ACHN (cell line): ENCODE results near the gene HCAR2.
"Not testable (repeated sequence)": the region's sequence is repeated elsewhere in the genome, so short reads cannot be mapped to it uniquely, and the experiment has no call there.

Experiments
- DNase-seq: peaks from one replicate; pipeline ENCODE4 v3.0.0-alpha.2; 2015
- in situ Hi-C: cut with HindIII; loops from 2 replicates; pipeline ENCODE4 v1.10.0; 2017; ENCODE audit warnings: low sequenced_read_pairs, low pct_ligation_motif_present, low pct_unique_long_range_greater_than_20kb

Gene HCAR2

DNA sequence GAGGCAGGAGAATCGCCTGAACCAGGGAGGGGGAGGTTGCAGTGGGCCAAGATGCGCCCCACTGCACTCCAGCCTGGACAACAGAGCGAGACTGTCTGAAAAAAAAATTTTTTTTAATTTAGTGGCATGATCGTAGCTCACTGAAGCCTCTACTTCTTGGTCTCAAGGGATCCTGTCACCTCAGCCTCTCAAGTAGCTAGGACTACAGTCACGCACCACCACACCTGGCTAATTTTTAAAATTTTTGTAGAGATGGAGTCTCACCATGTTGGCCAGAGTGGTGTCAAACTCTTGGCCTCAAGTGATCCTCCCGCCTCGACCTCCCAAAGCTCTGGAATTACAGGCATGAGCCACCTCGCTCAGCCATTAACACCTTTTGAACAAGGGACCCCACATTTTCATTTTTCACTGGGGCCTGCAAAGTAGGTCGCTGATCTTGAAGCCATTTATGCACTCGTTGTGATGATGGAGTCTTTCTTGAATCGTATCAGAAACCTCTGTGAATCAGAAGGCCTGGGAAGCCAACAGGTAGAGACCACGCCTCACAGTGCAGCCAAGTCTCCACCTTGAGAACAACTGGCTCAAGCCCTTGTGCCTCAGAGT is 21.6 kb upstream of the HCAR2 start:
- DNase-seq: no peak
- in situ Hi-C loops: no loop called here

DNA sequence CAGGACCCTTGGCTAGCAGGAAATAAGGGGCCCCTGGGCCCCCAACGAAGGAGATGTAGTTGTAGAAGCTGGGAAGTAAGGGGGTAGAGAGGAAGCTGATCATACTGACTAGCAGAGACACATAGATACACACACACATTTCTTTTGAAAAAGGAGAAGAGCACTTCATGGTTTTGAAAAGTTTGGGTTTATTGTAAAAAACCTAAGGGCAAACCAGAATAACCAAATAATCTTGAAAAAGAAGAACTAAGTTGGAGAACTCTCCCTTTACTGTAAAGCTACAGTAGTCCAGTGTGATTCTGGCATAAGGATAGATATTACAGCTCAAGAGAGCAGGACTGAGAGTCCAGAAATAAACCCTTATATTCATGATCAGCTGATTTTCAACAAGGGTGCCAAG is 19.2 kb upstream of the HCAR2 start:
- no peak for DNase-seq
- in situ Hi-C loops: no loop called here

DNA sequence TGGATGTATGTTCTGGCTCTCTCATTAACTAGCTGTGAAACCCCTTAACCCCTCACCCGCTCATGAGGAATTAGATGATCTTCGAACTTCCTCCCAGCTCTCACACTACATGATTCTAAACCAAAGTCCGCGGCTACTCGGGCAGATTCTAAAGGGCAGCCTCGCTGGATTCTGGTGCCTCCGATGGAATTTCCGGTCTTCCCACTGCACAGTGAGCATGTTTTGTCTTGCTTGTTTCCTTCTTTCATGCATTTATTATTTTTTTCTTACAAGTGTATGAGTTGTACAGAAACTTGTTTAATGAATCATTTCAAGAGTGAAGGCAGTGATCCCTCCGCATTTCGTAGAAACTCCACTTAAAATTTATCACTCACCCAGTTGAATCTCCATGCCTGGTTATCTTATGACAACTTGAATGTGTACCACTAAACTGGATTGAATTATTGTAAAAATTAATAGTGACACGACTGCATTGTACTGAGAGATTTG is 17.9 kb upstream of the HCAR2 start:
- in situ Hi-C loops: no loop called here
- no peak for DNase-seq

DNA sequence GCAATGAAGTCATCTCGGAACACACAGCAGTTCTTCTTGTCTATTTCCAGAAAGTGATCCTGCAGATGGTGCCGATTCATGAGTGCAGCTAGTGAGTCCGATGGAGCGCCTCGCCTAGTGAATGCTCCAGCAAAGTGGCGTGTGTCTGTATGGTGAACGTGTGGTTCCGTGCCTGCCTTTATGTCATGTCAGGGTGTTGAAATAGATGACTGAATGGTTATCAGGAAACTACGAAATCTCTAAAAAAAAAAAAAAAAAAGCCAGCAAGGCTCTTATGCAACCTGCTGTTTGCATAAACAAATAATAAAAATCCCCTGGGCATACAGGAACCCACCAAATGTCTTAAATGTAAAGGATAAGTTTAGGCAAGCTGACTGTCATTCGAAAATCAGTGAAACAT is 13.5 kb upstream of the HCAR2 start, which contains the start of gene HCAR3:
Gene HCAR3 (minus strand): TSS at position 154 of the 400 bp plus-strand sequence. CDS start 74 bp downstream, at position 80.
- in situ Hi-C loops, DNase-seq: not testable (repeated sequence)

DNA sequence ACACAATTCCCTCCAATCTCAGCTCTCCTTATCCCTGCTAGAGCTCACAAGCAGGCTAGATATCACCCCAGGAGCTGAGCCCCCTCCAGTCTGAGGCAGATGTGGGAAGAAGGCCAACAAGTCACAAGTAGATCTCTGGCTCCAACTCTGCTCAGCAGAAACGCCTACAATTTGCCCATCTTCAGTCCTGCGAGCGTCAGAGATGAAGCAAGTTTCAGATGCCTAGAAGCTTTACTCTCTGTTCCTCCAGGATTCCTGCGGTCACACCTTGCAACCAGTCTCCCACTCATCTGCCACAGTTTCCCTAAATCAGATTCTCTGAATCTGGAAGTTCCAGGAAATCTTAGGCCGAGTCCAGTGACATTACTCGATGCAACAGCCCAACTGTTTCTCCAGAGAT is 12.1 kb upstream of the HCAR2 start:
- DNase-seq, in situ Hi-C loops: not testable (repeated sequence)

DNA sequence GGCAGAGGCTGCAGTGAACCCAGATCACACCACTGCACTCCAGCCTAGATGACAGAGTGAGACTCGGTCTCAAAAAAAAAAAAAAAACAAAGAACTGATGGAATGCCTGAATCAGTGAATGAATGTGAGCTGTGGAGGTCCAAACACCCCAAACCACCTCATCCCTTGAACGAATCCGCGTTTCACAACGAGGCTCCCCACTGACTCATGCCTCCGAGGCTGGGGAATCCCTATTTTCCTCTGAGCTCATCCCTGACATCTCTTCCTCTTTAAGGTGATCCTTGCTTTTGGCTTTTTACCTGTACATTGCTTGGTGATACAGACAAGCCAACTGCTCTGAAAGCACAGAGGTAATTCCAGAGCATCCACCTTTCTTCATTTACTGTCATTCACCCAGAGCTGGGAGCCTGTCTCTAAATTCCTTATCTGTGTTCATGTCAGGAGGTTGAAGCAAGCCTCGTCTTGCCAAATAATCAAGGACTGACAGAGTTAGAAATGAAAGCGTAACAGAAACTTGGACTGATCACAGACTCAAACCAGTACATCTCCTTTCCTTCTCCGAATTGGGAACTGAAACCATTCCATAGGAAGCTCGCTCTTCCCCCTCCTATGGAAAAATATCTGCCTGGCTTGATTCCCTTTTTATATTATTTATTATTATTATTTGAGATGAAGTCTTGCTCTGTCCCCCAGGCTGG is 10.5 kb upstream of the HCAR2 start:
- in situ Hi-C loops, DNase-seq: not testable (repeated sequence)

DNA sequence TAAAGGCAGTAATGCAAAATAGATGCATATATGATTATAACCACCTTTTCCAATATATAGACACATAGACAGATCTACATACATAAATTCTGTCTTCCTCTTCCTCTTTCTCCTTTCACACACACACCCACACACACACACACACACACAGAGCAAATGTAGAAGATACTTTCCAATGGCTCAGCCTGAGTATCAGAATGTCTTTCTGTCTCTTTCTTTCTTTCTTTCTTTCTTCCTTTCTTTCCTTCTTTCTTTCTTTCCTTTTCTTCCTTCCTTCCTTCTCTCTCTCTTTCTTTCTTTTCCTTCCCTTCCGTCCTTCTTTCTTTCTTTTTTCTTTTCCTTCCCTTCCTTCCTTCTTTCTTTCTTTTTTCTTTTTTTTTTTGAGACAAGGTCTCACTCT is 8.1 kb upstream of the HCAR2 start:
- DNase-seq, in situ Hi-C loops: not testable (repeated sequence)

DNA sequence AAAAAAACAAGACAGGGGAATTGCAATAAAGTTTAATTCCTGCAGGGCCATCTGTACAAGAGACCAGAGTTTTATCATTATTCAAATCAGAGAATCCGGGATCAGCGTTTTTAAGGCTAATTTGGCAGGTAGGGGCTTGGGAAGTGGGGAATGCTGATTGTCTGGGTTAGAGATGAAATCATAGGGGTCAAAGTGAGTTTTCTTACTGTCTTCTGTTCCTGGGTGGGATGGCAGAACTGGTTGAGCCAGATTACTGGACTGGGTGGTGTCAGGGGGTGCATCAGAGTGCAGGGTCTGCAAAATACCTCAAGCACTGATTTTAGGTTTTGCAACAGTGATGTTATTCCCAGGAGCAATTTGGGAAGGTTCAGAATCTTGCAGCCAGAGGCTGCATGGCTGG is 7.2 kb upstream of the HCAR2 start:
- DNase-seq, in situ Hi-C loops: not testable (repeated sequence)

DNA sequence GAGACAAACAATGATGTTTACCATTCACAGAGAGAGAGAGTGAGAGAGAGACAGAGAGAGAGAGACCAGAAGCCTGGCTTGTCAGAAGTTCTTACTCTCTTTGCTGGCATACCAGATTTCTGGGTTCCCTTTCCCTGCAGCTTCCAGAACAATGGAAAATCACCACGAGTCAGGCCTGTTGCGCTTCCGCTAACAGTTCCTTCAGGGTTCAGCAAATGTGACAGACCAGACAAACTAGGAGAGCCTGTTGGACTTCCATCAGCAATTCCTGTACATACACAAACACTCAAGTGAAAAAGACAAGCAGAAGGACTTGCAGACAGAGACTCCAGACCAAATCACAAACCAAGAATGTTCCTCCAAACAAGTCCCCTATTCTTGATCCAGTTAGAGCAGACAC is 6.1 kb upstream of the HCAR2 start:
- in situ Hi-C loops: not testable (repeated sequence)

DNA sequence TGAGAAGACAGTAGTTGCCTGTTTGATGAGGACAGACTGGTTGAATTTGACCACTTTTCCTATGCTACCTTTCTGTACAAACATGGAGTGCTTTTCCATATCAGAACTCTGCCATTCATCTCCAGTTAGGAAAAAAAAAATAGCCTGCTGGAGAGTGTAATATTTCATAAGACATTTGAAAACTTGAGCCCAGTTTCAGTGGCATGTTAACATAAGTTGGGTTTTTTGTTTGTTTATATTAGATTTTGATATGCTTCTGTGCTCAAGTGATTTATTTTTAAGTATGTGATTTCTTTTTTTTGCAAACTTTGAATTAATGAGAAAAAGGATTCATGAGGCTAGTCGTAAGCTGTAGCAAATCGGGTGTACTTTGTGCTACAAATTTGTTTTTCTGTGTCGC is 684 bp upstream of the HCAR2 start:
- DNase-seq, in situ Hi-C loops: not testable (repeated sequence)

More for the DNA sequence above, 6.1 kb upstream of the HCAR2 start:
- DNase-seq: not testable (repeated sequence)

DNA sequence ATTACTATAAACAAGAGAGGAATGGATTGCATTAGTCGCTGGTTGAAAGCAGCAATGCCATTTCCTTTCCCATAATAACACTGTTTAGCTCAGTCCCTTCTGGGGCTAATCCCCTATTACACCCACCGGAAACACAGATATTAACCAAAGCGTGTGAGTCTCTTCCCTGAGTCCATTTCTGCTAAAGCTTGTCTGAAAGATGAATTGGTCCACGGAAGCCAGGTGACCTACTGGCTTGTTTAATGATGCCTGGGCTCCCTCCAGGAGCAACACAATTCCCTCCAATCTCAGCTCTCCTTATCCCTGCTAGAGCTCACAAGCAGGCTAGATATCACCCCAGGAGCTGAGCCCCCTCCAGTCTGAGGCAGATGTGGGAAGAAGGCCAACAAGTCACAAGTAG is 1.7 kb downstream of the HCAR2 start:
- in situ Hi-C loops, DNase-seq: not testable (repeated sequence)

DNA sequence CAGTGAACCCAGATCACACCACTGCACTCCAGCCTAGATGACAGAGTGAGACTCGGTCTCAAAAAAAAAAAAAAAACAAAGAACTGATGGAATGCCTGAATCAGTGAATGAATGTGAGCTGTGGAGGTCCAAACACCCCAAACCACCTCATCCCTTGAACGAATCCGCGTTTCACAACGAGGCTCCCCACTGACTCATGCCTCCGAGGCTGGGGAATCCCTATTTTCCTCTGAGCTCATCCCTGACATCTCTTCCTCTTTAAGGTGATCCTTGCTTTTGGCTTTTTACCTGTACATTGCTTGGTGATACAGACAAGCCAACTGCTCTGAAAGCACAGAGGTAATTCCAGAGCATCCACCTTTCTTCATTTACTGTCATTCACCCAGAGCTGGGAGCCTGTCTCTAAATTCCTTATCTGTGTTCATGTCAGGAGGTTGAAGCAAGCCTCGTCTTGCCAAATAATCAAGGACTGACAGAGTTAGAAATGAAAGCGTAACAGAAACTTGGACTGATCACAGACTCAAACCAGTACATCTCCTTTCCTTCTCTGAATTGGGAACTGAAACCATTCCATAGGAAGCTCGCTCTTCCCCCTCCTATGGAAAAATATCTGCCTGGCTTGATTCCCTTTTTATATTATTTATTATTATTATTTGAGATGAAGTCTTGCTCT is 3.0 kb downstream of the HCAR2 start:
- DNase-seq, in situ Hi-C loops: not testable (repeated sequence)

DNA sequence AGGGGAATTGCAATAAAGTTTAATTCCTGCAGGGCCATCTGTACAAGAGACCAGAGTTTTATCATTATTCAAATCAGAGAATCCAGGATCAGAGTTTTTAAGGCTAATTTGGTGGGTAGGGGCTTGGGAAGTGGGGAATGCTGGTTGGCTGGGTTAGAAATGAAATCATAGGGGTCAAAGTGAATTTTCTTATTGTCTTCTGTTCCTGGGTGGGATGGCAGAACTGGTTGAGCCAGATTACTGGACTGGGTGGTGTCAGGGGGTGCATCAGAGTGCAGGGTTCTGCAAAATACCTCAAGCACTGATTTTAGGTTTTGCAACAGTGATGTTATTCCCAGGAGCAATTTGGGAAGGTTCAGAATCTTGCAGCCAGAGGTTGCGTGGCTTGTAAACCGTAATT is 6.2 kb downstream of the HCAR2 start:
- in situ Hi-C loops, DNase-seq: not testable (repeated sequence)

DNA sequence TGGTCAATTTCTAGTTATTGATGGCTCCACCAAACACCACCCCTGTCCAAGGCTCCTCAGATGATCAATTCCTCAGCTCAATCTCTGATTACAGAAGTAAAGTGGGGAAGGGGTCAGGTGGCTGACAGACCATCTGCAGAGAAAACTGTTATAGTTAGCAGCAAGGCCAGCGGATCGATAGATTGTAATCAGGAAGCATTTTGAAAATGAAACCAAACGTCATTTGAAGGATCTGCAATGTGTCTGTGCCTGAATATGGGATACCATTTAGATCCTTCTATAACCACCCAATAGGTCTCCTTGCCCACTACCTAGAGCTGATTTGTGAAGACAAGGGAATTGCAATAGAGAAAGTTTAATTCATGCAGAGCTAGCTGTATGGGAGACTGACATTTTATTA is 11.6 kb downstream of the HCAR2 start:
- in situ Hi-C loops: no loop called here
- DNase-seq: no peak

DNA sequence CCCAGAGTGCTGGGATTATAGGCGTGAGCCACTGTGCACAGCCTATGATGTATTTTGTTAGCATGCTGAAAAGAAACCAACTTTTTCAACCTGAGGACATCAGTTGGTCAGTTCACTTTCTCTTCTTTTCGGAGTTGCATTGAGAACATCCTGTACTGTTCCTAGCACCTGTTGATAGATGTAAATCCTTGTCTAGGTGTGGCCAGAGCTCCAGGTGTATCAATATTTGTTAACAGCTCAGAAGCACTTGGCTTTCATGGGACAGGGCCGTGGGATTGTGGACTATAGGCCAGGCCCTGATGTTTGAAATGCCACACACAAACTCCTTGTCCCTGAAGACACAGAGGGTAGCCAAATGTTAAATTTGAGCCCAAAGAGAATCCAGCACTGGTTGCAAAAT is 14.9 kb downstream of the HCAR2 start:
- in situ Hi-C loops: no loop called here
- DNase-seq: no peak

DNA sequence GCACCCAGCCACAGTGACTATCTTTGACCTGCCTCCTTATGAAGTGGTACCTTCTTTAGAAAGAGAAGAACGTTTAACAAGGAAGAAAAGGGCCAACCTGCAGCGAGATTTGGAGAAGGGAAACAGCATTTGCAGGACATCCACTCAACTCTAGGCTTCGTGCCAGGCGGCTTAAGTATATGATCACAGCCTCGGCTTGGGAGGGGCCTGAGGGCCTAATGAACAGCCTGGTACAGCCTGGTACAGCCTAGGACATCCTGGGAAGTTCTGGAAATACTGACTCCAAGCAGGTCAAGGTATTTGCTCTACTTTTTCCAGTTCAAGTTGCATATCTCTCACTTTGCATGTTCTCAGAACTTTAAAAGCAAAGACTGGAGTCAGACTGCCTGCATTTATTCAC is 16.1 kb downstream of the HCAR2 start:
- in situ Hi-C loops: no loop called here

DNA sequence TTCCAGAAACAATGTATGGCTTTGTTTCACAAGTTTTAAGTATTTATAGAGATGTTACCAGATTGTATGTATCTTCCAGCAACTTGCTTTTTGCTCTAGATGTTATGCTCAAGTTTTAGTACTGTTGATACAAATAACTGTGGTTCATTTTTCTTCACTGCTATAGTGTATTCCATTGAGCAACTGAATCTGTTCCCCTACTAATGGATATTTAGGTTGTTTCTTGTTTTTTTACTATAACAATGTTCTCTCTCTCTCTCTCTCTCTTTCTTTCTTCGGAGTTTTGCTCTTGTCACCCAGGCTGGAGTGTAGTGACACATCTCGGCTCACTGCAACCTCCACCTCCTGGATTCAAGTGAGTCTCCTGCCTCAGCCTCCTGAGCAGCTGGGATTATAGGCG is 16.6 kb downstream of the HCAR2 start:
- in situ Hi-C loops: no loop called here
- DNase-seq: no peak

More for the DNA sequence above, 16.1 kb downstream of the HCAR2 start:
- DNase-seq: no peak

DNA sequence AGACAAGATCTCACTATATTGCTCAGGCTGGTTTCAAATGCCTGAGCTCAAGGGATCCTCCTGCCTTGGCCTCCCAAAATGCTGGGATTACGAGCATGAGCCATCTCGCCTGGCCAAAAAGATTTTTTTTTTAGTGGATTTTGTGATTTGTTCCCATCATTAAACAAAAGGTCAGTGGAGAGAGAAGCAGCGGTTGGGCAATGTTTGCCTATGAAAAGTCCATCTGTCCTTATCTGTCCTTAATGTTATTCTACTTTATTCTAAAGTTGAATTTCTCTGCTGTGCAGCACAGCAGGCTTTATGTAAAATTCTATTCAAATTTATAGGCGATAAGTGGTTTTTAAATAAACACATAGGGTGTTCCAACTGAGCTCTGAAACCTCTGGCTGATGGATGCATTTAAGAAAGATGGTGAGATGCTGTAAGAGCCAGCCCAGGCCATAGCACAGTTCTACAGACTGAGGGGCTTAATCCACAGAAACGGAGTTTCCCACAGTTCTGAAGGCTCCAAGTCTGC is 18.8 kb downstream of the HCAR2 start:
- no peak for DNase-seq
- in situ Hi-C loops: no loop called here

DNA sequence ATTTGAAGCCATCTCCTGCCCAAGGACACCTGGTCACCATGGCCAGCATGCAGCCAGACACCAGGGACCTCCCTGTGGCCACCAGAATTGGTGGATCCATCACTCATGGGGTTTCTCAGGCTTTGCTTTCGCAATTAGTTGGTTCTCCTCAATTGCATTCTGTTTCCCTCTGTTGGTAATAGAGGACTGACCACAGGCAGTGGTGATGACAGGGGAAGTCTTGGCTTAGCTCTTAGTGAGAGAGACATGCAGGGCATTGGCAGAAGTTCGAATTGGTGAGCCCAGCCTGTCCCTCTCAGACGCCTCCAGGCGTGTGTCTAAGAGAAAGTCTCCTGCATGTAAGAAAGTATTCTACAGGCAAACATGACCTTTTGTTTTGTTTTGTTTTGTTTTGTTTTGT is 21.3 kb downstream of the HCAR2 start:
- no peak for DNase-seq
- in situ Hi-C loops: no loop called here
